NCI-H2171 (cell line): ENCODE results near the gene ANKFY1.
A peak's percentile ranks its signal among the peaks of the same experiment; 100 is the strongest.
"Not testable (repeated sequence)": the region's sequence is repeated elsewhere in the genome, so short reads cannot be mapped to it uniquely, and the experiment has no call there.

Source experiments
- DNase-seq: peaks from one replicate; lab custom pipeline; 2025; lab: John Stamatoyannopoulos, UW

ANKFY1 gene

DNA sequence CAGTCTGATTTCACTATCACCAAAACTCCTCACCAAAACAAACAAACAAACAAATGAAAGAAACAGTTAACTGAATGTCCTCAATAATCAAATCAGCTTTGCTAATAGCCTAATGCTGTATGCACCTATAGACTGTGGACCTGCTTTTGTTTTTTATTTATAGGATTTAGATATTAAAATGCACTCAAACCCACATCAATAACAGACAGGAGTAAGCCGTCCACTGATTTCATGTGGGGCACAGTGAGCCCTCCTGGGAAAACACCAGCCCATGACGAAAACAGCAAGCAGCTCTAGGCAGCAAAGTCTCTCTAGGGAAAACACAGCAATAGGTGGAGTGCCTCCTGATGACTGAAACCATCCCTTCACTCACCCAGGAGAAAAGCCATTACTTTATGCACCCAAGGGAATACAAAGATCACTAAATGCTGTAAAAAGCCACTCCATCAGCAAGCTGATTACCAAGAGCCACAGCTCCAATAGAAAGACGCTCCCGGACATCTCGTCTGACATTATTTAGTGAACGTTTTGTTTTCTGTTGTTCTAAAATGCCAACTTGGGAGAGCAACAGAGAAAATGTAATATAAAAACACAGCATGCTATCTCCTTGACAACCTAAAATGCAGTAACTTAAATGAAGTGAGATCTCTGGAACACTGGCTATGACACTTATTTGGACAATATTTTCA, 47.8 kb downstream of the ANKFY1 start:
- DNase-seq, result peak; percentile 95

DNA sequence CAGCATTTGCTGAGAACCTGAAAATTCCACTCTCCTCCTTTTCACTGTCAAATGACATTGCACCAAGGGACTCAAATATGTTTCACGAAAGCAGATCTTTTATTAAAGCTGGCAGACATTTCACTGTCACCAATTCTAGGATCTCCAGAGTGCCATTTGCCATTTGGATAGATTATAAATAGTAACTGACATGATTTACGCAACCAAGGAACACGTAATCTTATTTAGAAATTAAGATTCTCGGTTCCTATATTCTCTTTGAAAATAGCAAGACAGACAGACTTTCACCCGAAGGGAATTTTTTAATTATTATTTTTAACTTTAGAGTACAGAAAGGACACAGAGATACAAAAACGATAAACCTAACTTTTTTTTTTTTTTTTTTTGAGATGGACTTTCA, 49.6 kb downstream of the ANKFY1 start:
- no peak for DNase-seq

DNA sequence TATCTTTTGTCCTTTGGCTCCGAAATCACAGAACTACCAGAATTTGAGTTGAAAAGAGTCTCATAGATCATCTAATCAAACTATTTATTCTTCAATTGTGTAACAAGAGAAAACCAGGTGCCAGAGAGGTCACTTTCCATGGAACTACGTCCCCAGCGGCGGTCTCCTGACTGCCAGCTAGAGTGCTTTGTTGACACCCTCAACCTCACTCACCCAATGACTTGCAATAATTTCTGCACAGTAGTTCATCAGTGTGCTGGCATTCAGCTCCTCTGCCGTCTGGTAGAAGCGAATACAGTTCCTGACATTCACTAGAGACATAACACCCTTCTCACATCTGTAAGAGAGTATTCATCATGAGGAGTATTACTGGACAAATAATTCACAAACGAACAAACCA, 54.2 kb downstream of the ANKFY1 start:
- DNase-seq, result no peak

DNA sequence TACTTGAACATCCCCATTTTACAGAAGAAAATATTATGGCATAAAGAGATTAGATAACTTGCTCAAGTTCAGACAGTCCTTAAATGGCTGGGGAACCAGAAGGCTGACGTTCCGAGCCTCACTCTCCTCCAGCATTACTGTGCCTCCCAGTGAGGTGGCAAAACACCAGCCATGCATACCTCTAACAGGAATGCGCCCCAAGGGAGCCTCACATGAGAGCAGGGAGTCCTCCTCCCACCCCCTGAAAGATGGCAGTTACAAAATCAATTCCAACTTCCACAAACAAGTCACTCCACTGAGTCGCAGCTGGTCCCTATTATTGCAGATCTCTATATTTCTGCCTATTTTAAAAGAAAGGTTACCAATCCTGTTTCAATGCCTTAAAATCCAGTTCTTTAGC, 55.5 kb downstream of the ANKFY1 start:
- DNase-seq, result no peak

DNA sequence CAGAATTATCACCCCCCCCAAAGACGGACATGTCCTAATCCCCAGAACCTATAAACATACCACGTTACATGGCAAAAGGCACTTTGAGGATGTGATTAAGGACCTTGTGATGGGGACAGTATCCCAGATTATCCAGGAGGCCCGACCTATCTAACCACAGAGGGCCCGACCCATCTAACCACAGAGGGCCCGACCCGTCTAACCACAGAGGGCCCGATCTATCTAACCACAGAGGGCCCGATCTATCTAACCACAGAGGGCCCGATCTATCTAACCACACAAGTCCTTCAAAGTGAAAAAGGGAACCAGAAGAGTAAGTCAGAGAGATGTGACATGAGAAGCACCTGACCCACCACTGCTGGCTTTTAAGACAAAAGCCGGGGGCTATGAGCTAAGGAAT, 56.8 kb downstream of the ANKFY1 start:
- no peak for DNase-seq

DNA sequence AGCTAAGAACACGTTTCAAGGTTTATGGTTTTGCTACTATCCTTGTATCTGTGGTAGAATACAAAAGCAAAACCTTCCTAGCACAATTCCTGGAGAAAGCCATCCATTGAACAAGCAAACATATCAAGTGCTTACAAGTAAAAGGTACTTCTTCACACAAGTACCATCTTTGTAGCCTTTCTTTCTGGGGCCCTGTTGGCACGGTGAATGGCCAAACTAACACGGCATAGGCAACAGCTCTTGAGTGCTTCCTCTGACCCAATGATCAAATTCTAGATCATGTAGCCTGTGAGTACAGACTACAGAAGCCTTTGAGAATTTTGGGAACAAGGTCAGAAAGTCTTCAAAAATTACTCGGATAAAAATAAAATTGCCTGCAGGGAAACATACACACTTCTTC, 57.9 kb downstream of the ANKFY1 start:
- no peak for DNase-seq

DNA sequence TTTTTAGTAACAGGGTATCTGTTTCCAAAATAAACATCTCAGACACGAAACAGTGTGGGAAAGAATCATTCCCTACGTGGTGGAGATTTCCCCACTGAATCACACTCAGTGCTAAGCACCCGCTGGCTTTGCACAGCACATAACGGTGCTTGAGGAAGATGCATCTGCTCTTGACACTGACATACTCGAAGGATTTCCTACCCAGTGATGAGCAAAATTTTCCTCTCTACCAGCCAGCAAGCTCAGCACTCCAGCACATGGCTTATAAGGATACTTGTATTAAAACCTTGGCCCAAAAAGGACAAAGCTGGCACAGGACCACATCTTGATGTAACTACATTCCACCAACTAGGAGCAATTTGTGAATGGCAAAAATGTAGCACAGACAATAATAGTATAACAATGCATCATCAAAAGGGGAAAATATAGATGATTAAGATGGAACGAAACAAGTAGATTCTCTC, 59.0 kb downstream of the ANKFY1 start:
- no peak for DNase-seq

DNA sequence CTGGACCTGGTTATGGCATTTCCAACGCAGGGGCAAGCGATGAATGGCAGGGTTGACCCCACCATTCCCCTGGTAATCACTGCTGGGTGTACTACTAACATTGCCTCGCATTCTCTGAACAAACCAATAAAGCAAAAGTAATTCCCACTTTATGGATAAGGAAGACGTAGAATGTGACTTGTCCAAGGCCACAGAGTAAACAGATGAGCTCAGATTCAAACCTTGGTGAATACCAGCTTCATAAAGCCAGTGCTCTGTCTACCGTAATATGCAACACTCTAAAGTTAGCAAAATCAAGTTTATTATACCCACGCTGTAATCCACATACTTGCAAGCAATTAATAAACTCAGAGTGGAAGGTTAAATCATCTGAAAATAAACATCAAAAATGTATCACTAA, 59.6 kb downstream of the ANKFY1 start:
- no peak for DNase-seq

DNA sequence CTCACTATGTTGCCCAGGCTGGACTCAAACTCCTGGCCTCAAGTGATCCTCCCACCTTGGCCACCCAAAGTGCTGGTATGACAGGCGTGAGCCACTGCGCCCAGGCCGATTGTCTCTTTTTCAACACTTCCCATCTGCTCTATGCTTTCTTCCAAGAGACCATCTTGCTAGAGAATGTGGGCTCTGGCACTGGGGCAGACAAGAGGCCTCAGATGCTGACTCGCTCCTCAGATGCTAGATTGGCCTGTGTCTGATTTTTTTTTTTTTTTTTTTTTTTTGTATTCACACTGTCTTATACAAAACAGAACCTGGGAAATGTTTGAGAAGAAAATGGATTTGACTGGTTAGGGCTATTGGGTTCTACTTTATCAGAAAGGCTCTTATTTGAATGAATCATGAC, 62.6 kb downstream of the ANKFY1 start:
- no peak for DNase-seq

DNA sequence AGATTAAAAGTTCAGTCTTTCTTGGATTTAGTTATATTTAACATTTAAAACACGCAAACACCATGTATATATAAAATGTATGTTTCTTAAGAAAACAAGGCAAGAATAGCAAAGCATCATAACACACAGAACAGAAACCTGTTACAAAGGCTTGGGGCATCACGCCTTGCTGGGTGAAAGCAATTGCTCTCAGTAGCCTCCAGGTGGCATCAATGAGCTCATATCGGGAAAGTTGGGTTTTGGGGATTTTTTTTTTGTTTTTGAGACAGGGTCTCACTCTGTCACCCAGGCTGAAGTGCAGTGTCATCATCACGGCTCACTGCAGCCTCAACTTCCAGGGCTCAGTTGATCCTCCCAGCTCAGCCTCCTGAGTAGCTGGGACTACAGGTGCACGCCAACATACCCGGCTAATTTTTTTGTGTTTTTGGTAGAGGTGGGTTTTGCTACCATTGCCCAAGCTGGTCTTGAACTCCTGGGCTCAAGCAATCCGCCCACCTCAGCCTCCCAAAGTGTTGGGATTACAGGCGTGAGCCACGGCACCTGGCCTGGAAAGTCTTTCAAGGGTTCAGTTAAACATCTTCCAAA, 63.9 kb downstream of the ANKFY1 start:
- DNase-seq, result peak; percentile 66

DNA sequence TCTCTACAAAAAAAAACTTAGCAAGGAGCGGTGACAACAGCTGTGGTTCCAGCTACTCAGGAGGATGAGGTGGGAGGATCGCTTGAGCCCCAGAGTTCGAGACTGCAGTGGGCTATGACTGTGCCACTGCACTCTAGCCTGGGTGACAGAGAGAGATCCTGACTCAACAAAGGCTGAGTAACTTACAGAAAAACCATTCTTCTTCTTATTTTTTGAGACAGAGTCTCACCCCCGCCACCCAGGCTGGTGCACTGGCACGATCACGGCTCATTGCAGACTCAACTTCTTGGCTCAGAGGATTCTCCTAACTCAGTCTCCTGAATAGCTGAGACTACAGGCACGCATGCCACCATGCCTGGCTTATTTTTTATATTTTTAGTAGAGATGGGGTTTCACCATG, 64.8 kb downstream of the ANKFY1 start:
- no peak for DNase-seq

DNA sequence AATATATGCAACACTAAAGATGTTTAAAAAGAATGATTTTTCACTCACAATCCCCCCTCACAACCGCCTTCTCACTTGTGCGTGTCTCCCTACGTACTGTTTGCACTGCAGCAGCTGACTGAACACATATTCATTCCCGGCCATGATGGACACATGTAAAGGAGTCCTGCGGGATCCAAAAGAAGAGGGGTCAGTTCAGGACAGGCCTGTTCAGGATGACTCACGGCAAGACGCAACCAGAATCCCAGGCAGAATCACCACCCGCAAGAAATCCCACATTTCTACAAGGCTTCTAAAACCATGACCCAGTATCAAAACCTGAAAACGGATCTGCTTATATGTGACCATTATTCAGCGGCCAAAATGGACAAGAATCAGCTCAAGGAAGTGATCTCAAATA, 68.5 kb downstream of the ANKFY1 start:
- DNase-seq, result no peak

DNA sequence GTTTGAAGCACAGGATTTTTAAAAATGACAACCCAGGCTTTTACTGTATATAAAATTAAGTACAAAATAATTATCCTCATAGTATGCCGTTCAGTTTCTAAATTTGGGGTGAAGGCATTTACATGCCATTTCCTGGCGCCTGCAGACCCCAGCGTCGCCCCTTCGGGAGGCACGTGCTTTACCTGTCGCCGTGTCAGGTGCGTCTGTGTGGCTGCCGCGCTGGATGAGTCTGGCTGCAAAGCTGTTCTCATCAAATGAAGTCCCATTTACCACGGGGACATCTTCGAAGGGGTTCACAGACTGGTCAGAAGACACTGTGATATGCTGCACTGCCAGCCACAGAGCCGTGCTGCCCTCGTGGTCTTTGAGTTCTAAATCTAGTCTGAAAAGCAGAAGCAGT, 69.0 kb downstream of the ANKFY1 start:
- DNase-seq, result no peak

DNA sequence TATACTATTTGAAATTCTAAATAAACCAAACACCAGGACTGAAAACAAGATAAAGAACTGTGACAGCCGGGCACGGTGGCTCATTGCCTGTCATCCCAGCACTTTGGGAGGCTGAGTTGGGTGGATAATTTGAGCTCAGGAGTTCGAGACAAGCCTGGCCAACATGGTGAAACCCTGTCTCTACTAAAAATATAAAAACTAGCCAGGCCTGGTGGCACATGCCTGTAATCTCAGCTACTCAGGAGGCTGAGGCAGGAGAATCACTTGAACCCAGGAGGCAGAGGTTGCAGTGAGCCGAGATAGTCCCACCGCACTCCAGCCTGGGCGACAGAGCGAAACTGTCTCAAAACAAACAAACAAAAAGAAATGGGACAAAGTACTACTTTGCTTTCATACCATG, 73.0 kb downstream of the ANKFY1 start:
- not testable (repeated sequence) for DNase-seq

DNA sequence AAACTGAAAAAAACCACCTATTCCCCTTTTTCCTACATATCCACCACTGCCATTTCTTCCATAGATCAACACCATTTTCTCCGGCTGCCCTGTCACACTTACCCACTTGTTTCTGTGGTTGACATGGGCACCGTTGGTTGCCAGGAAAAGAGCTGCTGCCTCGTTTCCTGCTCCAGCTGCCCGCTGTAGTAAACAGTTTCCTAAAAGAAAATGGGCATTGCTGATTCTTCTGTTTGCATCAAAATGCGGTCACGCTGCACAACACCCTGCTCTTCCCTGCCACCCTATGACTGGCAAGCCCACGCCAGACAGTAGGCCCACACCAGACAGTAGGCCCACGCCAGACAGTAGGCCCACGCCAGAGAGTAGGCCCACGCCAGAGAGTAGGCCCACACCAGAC, 74.5 kb downstream of the ANKFY1 start:
- DNase-seq, result no peak

DNA sequence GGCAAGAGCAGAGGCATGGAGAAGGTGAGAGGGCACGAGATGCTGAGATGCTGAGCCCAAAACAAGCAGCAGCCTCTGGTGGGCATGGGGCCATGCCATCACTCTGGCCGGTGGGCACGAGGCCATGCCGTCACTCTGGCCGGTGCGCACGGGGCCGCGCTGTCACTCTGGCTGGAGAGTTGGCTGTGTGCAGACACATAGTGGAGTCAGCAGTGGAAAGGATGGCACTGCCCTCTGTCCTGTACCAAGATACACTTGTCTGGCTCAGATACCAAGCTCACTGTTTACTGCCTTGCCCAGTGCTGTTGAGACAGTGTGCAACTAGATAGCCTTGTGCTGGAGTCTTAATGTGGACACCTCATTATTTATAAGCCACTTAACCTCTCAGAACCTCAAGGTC, 75.7 kb downstream of the ANKFY1 start:
- no peak for DNase-seq

DNA sequence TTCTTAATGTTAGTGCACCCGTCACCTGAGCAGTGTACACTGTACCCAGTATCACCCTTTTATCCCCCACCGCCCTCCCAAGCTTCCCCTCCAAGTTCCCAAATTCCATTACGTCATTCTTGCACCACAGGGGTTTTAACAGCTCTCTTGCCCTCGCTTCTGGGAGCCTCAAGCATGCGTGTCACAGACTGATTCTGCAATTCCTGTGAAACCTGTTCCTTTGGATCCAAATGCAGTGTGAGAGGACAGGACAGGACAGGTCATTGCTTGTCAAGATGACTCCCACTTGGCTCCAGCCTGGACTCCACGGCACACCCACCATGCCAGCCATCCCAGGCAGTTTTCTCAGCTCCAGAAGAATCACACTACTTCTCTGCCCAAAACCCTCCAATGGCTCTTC, 76.7 kb downstream of the ANKFY1 start:
- no peak for DNase-seq

DNA sequence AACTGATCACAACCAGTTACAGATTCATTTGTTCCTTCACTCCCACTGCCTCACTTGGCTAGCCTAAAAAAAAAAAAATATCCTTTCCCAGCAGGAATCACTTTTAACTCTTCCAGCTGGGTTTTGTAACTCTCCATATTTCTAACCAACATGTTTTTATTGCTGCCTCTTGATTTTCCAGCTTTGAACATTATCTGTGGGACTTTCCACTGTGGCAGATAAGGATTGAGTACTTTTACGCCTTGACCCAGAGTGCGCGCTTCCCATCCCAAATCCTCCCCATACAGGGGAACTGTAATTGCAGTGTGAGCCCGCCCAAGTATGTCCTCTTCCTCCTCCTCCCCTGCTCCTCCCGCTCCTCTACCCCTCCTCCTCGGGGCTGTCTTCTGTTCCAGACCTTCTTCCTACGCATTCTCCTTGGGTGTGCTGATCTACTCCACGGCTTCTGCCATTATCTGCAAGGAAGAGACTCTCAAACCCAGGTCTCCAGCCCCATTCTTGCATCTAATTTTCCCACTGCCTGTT, 77.4 kb downstream of the ANKFY1 start:
- DNase-seq, result no peak

DNA sequence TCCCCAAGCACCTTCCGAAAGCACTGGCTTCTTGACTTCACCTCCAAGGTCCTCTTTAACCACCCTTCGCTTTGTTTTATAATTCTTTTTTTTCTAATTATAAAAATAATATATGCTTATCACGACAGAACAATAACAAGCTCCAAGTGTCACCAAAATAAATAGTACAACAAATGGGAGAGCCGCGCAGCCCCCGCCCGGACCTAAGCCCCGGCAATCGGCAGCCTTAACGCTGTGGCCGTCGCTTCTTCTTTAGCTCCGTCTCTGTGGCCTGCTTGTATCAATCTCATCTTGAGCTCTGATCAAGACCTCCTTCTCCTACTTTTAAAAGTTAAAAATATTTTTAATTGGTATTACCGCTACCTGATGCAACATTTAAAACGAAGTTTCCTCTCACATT, 78.1 kb downstream of the ANKFY1 start:
- no peak for DNase-seq

DNA sequence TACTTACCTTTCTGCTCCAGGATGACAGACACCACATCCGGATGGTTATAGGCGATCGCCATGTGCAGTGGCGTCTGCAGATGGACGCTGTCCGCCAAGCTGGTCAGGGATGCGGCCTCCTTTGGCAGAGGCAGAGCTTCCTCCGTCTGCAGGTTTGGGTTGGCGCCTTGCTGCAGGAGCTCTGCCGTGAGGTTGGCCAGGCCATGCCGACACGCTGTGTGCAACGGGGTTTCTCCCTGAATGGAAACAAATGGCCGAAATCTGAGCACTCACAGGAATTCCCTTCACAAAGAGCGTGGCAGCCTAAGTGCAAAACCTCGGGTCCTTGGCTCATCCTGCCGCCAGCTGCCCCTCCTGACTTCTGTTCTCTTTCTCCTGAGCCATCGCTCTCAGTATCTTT, 79.0 kb downstream of the ANKFY1 start:
- DNase-seq, result no peak

DNA sequence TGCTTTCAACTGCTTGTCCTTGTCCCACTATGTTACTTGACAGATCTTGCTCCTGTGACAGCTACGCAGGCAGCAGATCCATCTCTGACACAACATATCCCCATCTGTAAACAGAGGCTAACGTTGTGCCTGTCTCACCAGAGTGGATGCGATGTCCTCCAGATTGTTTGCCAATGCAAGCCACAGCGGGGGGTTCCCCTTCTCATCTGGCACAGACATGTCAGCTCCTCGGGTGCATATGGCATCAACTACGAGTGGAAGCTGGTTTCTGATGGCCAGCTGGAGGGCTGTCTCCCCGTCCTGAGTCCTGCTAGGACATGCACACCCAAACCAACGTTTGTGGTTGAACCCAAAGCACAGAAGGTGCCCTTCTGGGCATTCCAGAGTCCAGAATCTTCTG, 81.7 kb downstream of the ANKFY1 start:
- peak; percentile 70 for DNase-seq

DNA sequence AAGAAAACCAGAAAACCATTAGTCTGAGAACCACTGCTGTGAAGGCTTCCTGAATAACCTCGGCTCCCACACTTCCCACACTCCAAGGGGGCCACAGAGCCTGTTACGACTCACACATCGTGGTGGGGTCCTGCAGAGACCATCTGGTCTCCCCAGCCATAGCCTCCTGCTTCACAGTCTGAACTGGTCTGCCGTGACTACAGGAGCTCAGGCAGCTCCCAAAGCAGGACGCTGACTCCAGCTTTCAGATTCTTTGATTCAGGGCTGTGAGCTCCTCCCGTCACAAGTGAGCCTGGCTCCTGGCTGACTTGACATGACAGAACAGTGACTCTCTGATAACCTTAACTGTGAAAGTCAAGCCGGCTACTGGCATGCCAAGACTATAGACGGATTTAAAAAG, 83.0 kb downstream of the ANKFY1 start:
- peak; percentile 21 for DNase-seq

DNA sequence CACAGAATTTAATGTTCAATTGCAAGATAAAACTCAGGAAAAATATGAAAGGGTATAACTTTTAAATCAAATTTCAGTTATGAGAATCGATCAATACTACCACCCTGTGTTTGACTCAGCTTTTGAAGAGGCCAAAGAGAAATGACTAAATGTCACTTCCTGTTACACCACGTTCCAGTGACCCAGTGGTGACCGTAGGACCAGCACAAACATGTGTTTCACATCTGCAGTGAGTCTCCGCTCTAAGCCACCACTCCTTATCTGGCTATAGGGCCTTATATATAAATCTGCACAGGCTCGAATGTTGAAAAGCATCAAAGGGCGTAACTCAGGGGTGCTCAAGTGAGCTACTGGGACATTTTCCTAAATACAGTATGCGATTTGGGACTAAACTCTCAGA, 84.7 kb downstream of the ANKFY1 start:
- no peak for DNase-seq

DNA sequence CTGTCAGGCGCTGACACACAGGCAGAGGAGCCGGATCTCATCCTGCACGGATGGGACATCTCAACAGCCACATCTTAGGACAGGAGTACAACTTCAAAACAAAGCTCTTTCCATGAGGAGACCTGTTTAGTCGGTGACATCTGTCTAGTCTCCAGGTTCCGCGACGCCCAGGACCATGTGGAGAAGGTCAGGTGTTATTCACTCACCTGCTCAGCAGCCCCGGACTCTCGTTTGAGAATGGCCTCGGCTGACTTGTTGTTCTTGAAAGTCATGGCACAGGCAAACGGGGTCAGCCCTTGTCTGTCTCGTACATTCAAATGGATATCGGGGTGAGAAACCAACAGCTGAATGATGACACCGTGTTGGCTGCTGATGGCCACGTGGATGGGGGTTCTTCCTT, 85.1 kb downstream of the ANKFY1 start:
- DNase-seq, result no peak
